ENCODE results near the gene TLCD3B. TPM values are rescaled to one million over a fixed set of nuclear protein-coding genes. Genes with fewer than 3 reads are reported as not detected.
A peak's percentile ranks its signal among the peaks of the same experiment; 100 is the strongest.

TLCD3B gene
- total RNA-seq, 2 donors from 2014 or later: 0.16 to 0.49 TPM

DNA sequence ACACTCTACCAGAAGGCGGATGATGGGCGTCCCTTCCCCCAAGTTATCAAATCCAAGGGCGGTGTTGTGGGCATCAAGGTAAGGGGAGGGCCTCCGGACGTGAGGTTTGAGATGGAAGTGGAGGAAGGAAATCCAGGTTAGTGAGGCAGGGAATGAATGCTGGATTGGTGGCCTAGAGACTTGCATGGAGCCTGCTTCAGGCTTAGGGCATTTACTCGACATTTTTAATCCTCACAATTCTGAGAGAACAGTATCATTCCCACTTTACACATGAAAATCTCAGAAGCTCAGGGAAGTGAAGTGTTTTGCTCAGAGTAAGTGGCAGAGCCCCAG is 36.5 kb upstream of the TLCD3B start:
- Histone ChIP-seq H3K36me3 (peaks cover 35% of the 10 kb centered on the region), H3K27ac (peak overlapping the region; percentile 96), H3K27me3 (no peaks in the 10 kb centered on the region), H3K9ac (ENCODE audit: low read depth in 2 of 2, low read length in 2 of 2) (peak overlapping the region; percentile 98 to 100), H3K9me3 (no peaks in the 10 kb centered on the region), H3K4me3 (peak overlapping the region; percentile 89), H3K4me1 (peaks cover 13% of the 10 kb centered on the region)
- DNase-seq: no peak
- TF ChIP-seq, protein P1, sequence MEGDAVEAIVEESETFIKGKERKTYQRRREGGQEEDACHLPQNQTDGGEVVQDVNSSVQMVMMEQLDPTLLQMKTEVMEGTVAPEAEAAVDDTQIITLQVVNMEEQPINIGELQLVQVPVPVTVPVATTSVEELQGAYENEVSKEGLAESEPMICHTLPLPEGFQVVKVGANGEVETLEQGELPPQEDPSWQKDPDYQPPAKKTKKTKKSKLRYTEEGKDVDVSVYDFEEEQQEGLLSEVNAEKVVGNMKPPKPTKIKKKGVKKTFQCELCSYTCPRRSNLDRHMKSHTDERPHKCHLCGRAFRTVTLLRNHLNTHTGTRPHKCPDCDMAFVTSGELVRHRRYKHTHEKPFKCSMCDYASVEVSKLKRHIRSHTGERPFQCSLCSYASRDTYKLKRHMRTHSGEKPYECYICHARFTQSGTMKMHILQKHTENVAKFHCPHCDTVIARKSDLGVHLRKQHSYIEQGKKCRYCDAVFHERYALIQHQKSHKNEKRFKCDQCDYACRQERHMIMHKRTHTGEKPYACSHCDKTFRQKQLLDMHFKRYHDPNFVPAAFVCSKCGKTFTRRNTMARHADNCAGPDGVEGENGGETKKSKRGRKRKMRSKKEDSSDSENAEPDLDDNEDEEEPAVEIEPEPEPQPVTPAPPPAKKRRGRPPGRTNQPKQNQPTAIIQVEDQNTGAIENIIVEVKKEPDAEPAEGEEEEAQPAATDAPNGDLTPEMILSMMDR (IDR thresholded peaks at IDR 0.05): no peak
- intact Hi-C loops (cut with DNase I): no loop called here

DNA sequence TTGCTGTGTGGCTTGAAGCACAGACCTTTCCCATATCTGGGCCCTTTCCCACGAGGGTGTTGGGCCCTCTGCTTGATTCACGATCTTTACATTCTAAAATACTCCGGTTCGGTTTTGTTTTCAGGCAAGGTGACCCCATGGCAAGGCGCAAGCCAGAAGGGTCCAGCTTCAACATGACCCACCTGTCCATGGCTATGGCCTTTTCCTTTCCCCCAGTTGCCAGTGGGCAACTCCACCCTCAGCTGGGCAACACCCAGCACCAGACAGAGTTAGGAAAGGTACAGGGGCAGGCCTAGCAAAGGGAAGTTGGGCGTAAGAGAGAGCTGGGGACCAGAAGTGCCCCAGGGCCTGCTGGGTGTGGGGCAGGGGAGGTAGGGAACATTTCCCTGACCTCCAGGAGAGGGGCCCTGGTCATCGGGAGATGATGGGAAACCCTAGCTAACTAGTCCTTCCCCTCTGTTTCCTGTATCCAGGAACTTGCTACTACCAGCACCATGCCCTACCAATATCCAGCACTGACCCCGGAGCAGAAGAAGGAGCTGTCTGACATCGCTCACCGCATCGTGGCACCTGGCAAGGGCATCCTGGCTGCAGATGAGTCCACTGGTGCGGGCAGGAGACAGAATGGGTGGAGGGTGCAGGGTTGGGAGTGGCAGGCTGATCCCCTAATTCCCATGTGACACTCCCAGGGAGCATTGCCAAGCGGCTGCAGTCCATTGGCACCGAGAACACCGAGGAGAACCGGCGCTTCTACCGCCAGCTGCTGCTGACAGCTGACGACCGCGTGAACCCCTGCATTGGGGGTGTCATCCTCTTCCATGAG is 35.9 kb upstream of the TLCD3B start:
- intact Hi-C loops (cut with DNase I): no loop called here
- H3K36me3 ChIP-seq: peaks cover 34% of the 10 kb centered on the region
- peak; percentile 62 for DNase-seq

DNA sequence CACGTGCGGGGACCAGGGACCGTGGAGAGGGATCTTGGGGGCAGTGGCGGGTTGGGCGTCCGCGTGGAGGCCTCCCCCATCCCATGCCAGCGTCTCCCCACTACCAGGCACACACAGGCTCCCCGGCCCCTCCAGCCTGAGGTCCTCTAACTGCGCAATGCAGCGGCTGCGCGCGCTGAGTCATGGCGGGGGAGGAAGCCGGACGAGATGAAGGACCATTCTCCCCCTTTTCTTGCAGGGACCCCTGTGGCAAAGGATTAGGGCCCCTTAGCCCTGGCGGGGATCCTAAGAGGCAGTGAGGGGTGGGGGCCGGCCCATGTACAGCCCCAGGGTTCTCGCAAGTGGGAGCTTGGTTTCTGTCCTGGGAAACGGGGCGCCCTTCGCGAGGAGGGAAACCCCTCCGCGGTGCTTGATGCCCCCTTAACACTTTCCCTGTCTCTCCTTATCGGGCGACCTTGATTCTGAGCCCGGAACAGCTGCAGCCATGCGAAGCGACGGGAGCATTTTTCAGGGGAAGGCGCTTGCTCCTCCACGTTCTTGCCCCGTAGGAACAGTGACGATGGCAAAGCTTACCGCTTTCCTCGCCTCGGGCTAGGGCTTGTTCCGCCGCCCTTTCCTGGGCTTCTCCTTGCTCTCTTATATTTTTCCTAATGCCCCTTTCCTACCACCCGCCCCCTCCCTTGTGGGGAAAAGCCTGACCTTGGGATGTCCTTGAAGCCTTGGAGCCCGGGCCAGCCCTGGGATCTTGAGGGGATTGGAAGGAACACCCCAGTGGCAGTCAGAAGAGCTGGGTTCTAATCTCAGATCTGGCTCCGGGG is 35.1 kb upstream of the TLCD3B start:
- Histone ChIP-seq H3K4me1 (peaks cover 13% of the 10 kb centered on the region), H3K36me3 (peaks cover 26% of the 10 kb centered on the region), H3K4me3 (peak overlapping the region; percentile 89), H3K9me3 (no peaks in the 10 kb centered on the region), H3K27ac (peak overlapping the region; percentile 96), H3K9ac (ENCODE audit: low read depth in 2 of 2, low read length in 2 of 2) (peak overlapping the region; percentile 98 to 100), H3K27me3 (no peaks in the 10 kb centered on the region)
- peak; percentile 52 for DNase-seq
- intact Hi-C loops (cut with DNase I): no loop called here
- TF ChIP-seq, protein P1 (IDR thresholded peaks at IDR 0.05): no peak

More for the DNA sequence above, 35.9 kb upstream of the TLCD3B start:
- Histone ChIP-seq H3K4me1 (peaks cover 13% of the 10 kb centered on the region), H3K27me3 (no peaks in the 10 kb centered on the region), H3K9me3 (no peaks in the 10 kb centered on the region), H3K9ac (ENCODE audit: low read depth in 2 of 2, low read length in 2 of 2) (peak overlapping the region; percentile 98 to 100), H3K27ac (peak overlapping the region; percentile 96), H3K4me3 (peak overlapping the region; percentile 89)
- TF ChIP-seq, protein P1 (IDR thresholded peaks at IDR 0.05): no peak

DNA sequence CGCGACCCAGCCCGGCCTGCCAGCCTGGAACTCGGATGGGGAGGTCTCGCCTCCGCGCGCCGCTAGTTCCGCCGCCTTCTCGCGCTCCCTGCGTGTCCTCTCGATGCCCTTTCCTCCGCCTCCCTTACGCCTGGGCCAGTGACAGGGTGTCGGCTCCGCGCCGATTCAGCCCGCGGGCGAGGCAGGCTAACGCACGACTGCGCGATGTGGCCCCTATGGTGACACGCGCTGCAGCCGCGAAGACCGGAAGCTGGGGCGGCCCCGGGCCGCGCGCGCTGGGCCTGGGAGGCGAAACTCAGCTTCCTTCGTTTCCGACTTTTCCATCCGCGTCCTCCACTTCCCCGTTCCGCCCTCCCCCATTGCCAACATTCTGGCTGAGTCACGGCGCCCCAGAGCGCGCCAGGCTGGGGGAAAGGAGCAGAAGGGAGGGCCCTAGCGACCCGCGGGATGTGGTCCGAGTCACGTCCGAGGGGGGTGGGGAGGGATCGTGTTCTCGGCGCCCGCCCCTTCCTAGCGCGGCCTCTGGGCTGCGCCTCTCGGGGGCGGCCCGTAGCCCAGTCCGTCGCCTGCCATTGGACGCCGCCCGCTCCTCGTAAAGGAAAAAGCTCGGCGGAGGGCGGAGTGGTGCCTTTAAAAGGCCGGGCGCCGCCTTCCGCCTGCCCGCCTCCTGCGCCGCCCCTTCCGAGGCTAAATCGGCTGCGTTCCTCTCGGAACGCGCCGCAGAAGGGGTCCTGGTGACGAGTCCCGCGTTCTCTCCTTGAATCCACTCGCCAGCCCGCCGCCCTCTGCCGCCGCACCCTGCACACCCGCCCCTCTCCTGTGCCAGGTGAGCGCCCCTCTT is 34.3 kb upstream of the TLCD3B start, which contains the start of gene ALDOA:
TSS of gene ALDOA (plus strand) at position 659 of the 841 bp plus-strand sequence. CDS start 1,138 bp downstream, outside the sequence.
- intact Hi-C loops (cut with DNase I): no loop called here
- H3K4me3 ChIP-seq: peak within 1 kb of the TSS; percentile 89
- peaks cover 13% of the 10 kb centered on the region for H3K4me1 ChIP-seq
- TF ChIP-seq, protein P1 (IDR thresholded peaks at IDR 0.05): no peak
- DNase-seq: peak; percentile 99
- H3K9ac ChIP-seq (ENCODE audit: low read depth in 2 of 2, low read length in 2 of 2): peak within 1 kb of the TSS; percentile 98 to 100
- no peaks in the 10 kb centered on the region for H3K9me3 ChIP-seq
- peaks cover 21% of the 10 kb centered on the region for H3K36me3 ChIP-seq
- no peaks in the 10 kb centered on the region for H3K27me3 ChIP-seq
- peak within 1 kb of the TSS; percentile 96 for H3K27ac ChIP-seq

DNA sequence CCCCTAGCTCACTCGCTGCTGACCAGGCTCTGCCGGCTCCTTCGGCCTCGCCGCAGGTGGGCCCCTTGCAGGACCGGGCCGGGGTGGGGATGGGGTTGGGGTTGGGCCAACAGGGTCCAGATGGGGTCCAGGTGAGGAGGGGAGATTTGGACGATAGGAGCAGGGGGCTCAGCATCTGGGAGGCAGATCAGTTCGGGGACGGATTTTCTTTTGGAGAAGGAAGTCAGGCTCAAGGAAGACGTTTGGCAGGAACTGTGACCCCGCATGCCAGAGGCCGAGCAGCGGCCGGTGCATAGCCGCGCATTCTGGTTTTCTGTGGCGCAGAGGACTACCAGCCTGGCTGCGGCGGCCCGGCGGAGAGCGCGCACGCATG is 33.6 kb upstream of the TLCD3B start:
- Histone ChIP-seq H3K4me1 (peaks cover 13% of the 10 kb centered on the region), H3K27ac (peak overlapping the region; percentile 96), H3K4me3 (peak overlapping the region; percentile 89), H3K36me3 (peaks cover 16% of the 10 kb centered on the region), H3K27me3 (no peaks in the 10 kb centered on the region), H3K9ac (ENCODE audit: low read depth in 2 of 2, low read length in 2 of 2) (peak overlapping the region; percentile 71 to 76), H3K9me3 (no peaks in the 10 kb centered on the region)
- TF ChIP-seq, protein P1 (IDR thresholded peaks at IDR 0.05): no peak
- intact Hi-C loops (cut with DNase I): no loop called here
- no peak for DNase-seq
